Measurements from ENCODE around the gene MYO9B. TPM values are rescaled to one million over a fixed set of nuclear protein-coding genes. Genes with fewer than 3 reads are reported as not detected.
A peak's percentile ranks its signal among the peaks of the same experiment; 100 is the strongest.

MYO9B gene
- total and polyA plus RNA-seq, 2 of the 13 experiments (the other 11 are each of a cell fraction or from before 2014, with no cell fraction given), result 18.0 to 18.3 TPM

DNA sequence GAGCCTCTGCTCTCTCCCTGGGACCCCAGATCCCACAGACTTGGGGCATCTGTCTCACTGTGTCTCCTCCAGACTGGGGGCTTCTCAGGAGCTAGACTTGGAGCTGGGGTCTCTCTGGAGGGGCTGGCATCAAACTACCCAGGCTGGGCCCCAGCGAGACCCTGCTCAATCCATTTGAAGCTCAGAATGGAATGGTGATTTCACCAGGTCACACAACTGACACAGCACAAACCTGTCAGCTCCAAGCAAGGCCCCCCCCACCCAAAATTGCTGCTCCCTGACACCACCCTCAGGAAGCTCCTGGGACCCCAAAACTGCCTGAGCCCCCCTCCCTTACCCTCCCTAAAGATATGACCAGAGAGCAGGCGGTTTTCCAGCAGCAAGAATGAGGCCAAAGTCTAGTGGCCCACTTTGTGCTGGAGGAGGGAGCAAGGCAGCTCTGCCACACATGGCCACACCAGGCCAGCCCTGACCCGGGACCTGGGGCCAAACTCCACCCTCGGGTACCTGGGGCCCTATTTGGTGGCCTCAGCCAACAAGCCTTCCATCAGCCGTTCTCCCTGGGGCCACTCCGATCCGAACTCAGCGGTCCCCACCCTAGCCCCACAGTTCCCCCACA is 167.7 kb downstream of the MYO9B start (continued):
- TF ChIP-seq RBM39 (IDR thresholded peaks at IDR 0.05; ENCODE audit: low read depth, low read length, poor library complexity, severe bottlenecking) (peak; percentile 27), SIN3B (IDR thresholded peaks at IDR 0.05; ENCODE audit: low read length) (no peak), ZNF263 (CRISPR knock-in tag; IDR thresholded peaks at IDR 0.05) (peak; percentile 56; the same call in 1 of the 2 replicates), ZNF547 (CRISPR knock-in tag; IDR thresholded peaks at IDR 0.05) (no peak), ELF3 (CRISPR knock-in tag; IDR thresholded peaks at IDR 0.05) (no peak), NR2F1 (CRISPR knock-in tag; IDR thresholded peaks at IDR 0.05) (no peak; a peak in 1 of 4 replicates)

DNA sequence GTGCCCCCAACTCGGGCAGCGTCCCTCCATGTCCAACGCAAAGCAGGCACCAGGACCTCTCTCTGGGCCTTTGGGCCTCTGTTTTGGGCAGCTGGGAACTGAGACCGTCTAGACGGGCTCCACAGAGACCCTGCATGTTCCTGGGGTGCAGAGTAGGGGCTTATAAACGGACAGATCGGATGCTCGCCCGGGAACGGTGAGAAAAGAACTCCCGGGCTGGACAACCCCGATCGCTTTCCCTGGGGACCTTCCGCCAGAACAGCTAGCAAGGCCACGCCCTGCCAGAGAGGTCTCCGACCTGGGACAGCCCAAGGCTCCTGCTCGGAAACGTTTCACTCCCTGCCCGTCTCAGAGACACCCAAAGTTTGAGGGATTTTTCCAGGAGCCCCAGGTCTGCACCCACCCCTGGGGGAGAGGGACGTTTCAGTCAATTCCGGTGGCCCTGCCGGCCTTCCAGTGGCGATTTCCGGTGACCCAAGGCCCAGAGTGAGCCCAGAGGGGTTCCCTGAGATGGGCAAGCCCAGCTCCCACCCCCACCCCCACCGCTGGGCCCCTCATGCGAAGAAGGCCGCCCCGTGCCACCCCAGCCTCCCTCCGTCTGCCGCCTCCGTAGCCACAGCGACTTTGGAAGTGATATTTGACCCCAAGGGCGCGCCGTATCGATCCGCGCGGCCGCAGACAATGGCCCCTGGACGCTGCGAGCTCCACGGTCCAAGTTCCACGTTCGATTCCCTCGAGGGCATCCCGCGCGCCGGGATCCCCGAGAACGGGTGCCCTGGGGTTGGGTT is 168.4 kb downstream of the MYO9B start:
- DNase-seq (ENCODE audit: low spot score) (peak; percentile 51), FAIRE-seq (peak; percentile 56), ATAC-seq (peak; percentile 18)
- Histone ChIP-seq H3K4me1 (ENCODE audit: insufficient read depth, low read length) (peaks cover 72% of the 10 kb centered on the region), H2AFZ (ENCODE audit: low read length) (no peak overlapping the region), H3K79me2 (ENCODE audit: insufficient read depth, low read length) (peaks cover 47% of the 10 kb centered on the region), H3K4me3 (replicated peaks in 1 of 3; ENCODE audit: insufficient read depth in 1 of 3, low read depth in 2 of 3, low read length in 3 of 3) (peak overlapping the region; percentile 87 to 92 (median 89)), H3K9ac (ENCODE audit: insufficient read depth, low read depth, low read length) (peak overlapping the region; percentile 90), H3K36me3 (replicated peaks in 1 of 2; ENCODE audit: control insufficient read depth in 1 of 2, insufficient read depth in 2 of 2, low read length in 2 of 2) (no peaks in the 10 kb centered on the region), H3K4me2 (ENCODE audit: low read depth, low read length) (peak overlapping the region; percentile 99), H3K27me3 (ENCODE audit: control insufficient read depth in 1 of 2, insufficient read depth in 2 of 2, low read length in 2 of 2) (no peaks in the 10 kb centered on the region), H3K9me3 (ENCODE audit: low read length) (no peaks in the 10 kb centered on the region), H4K20me1 (ENCODE audit: insufficient read depth, low read length) (peaks cover 27% of the 10 kb centered on the region; the same call in 1 of the 2 replicates), H3K27ac (ENCODE audit: extremely low read length, insufficient read depth, low read length) (peak overlapping the region; percentile 95)
- BruUV-seq (replicated peaks), result no TSS peak
- intact Hi-C loops (cut with micrococcal nuclease; ENCODE audit: unreplicated experiment), result no loop called here
- 0% methylated on average over 18 of the region's 52 CpGs for WGBS (ENCODE audit: low lambda C conversion rate)
- in situ Hi-C loops (cut with HindIII; ENCODE audit: extremely low pct_ligation_motif_present, low pct_unique_long_range_greater_than_20kb), result no loop called here
- POLR2A ChIA-PET, result interaction anchor here (0.5 to 9.0 kb wide), 16 partner anchors 8 to 161 kb away, joined by 3 to 178 read pairs (median 4); partner anchors contain the start of genes BABAM1, BST2, MRPL34 and OCEL1
- CTCF ChIA-PET (ENCODE audit: low intra/inter-chr PET ratio, low total read pairs), result no interaction called here
- TF ChIP-seq POLR2G (IDR thresholded peaks at IDR 0.05; ENCODE audit: low read depth, low read length) (peak; percentile 42; the same call in 1 of the 2 replicates), MXD4 (CRISPR knock-in tag; IDR thresholded peaks at IDR 0.05) (0 out of 2 replicates have a peak, but pooled peaks have one; percentile 27), RFXANK (CRISPR knock-in tag; IDR thresholded peaks at IDR 0.05) (no peak), FOXP4 (CRISPR knock-in tag; IDR thresholded peaks at IDR 0.05) (peak; percentile 69), SIN3A (IDR thresholded peaks at IDR 0.05; ENCODE audit: borderline replicate concordance, low read depth, low read length) (peak; percentile 47; the same call in 1 of the 2 replicates), ZNF670 (CRISPR knock-in tag; IDR thresholded peaks at IDR 0.05; ENCODE audit: borderline replicate concordance) (peak; percentile 9; the same call in 1 of the 2 replicates), ZNF564 (CRISPR knock-in tag; IDR thresholded peaks at IDR 0.05) (0 out of 2 replicates have a peak, but pooled peaks have one; percentile 33), PAXIP1 (CRISPR knock-in tag; conservative IDR thresholded peaks at IDR 0.05) (peak; percentile 84), ZNF629 (CRISPR knock-in tag; conservative IDR thresholded peaks at IDR 0.05) (peak; percentile 24; the same call in 1 of the 2 replicates), ETV5 (CRISPR knock-in tag; IDR thresholded peaks at IDR 0.05; ENCODE audit: borderline replicate concordance) (peak; percentile 66; the same call in 1 of the 2 replicates), THAP11 (CRISPR knock-in tag; IDR thresholded peaks at IDR 0.05) (peak; percentile 41)
